ENCODE data around the gene HDAC11. TPM values are rescaled to one million over a fixed set of nuclear protein-coding genes. Genes with fewer than 3 reads are reported as not detected.

The HDAC11 gene
- total RNA-seq, 4 donors from 2014 or later: 15.8 to 41.0 (median 32.2) TPM

GRCh38 chr3:13459605-13460340 is 20.3 kb upstream of the HDAC11 start:
- H3K36me3 ChIP-seq: no peaks in the 10 kb centered on the region
- H3K27me3 ChIP-seq: peaks cover 0 to 6% (median 0%) of the 10 kb centered on the region in 4 donors
- intact Hi-C loops (cut with DNase I): no loop called here
- H3K4me3 ChIP-seq: no peak overlapping the region
- TF ChIP-seq EP300 (IDR thresholded peaks at IDR 0.05): no peak
- no peak for TF ChIP-seq POLR2A (IDR thresholded peaks at IDR 0.05; ENCODE audit: low read depth)
- H3K27ac ChIP-seq (replicated peaks in 1 of 4): no peak overlapping the region
- WGBS: 71% methylated on average over 9 of the region's 9 CpGs
- no peak for DNase-seq (ENCODE audit: extremely low spot score)
- H3K9me3 ChIP-seq: no peaks in the 10 kb centered on the region
- peaks cover 0 to 5% (median 0%) of the 10 kb centered on the region in 4 donors for H3K4me1 ChIP-seq

GRCh38 chr3:13460341-13460736 is 19.8 kb upstream of the HDAC11 start:
- H3K36me3 ChIP-seq: no peaks in the 10 kb centered on the region
- H3K9me3 ChIP-seq: no peaks in the 10 kb centered on the region
- peaks cover 0 to 5% (median 0%) of the 10 kb centered on the region in 4 donors for H3K4me1 ChIP-seq
- 91% methylated on average over 4 of the region's 7 CpGs for WGBS
- H3K27ac ChIP-seq (replicated peaks in 1 of 4): no peak overlapping the region
- intact Hi-C loops (cut with DNase I): no loop called here
- DNase-seq (ENCODE audit: extremely low spot score): no peak
- no peak overlapping the region for H3K4me3 ChIP-seq
- no peak for TF ChIP-seq POLR2AphosphoS5 (IDR thresholded peaks at IDR 0.05)
- no peak for TF ChIP-seq POLR2A (IDR thresholded peaks at IDR 0.05; ENCODE audit: low read depth)
- no peak for TF ChIP-seq CTCF (IDR thresholded peaks at IDR 0.05)
- TF ChIP-seq EP300 (IDR thresholded peaks at IDR 0.05): no peak
- H3K27me3 ChIP-seq: peaks cover 0 to 6% (median 0%) of the 10 kb centered on the region in 4 donors

GRCh38 chr3:13461169-13462124 is 18.7 kb upstream of the HDAC11 start:
- Histone ChIP-seq H3K27ac (replicated peaks in 1 of 4) (no peak overlapping the region), H3K4me1 (peaks cover 0 to 5% (median 0%) of the 10 kb centered on the region in 4 donors), H3K4me3 (no peak overlapping the region), H3K27me3 (peaks cover 0 to 6% (median 0%) of the 10 kb centered on the region in 4 donors), H3K9me3 (no peaks in the 10 kb centered on the region), H3K36me3 (no peaks in the 10 kb centered on the region)
- TF ChIP-seq CTCF (IDR thresholded peaks at IDR 0.05): peak in 1 of 3 experiments; percentile 40
- no peak for TF ChIP-seq POLR2AphosphoS5 (IDR thresholded peaks at IDR 0.05)
- TF ChIP-seq POLR2A (IDR thresholded peaks at IDR 0.05; ENCODE audit: low read depth): no peak
- TF ChIP-seq EP300 (IDR thresholded peaks at IDR 0.05): no peak
- WGBS: 43% methylated on average over 14 of the region's 14 CpGs
- no peak for DNase-seq (ENCODE audit: extremely low spot score)
- intact Hi-C loops (cut with DNase I): no loop called here

- Histone ChIP-seq H3K9me3 (no peaks in the 10 kb centered on the region), H3K4me1 (peaks cover 0 to 5% (median 0%) of the 10 kb centered on the region in 4 donors), H3K27me3 (peaks cover 0 to 6% (median 0%) of the 10 kb centered on the region in 4 donors), H3K4me3 (no peak overlapping the region), H3K27ac (replicated peaks in 1 of 4) (no peak overlapping the region), H3K36me3 (no peaks in the 10 kb centered on the region)
- intact Hi-C loops (cut with DNase I): no loop called here
- 75% methylated on average over 8 of the region's 8 CpGs for WGBS
- no peak for TF ChIP-seq EP300 (IDR thresholded peaks at IDR 0.05)
- no peak for TF ChIP-seq CTCF (IDR thresholded peaks at IDR 0.05)
- no peak for TF ChIP-seq POLR2A (IDR thresholded peaks at IDR 0.05; ENCODE audit: low read depth)
- TF ChIP-seq POLR2AphosphoS5 (IDR thresholded peaks at IDR 0.05): no peak
- no peak for DNase-seq (ENCODE audit: extremely low spot score)
Measured at GRCh38 chr3:13462125-13462629, 17.9 kb upstream of the HDAC11 start.

- TF ChIP-seq POLR2A (IDR thresholded peaks at IDR 0.05; ENCODE audit: low read depth) (no peak), EP300 (IDR thresholded peaks at IDR 0.05) (no peak), POLR2AphosphoS5 (IDR thresholded peaks at IDR 0.05) (no peak)
- intact Hi-C loops (cut with DNase I): no loop called here
- Histone ChIP-seq H3K4me1 (peaks cover 0 to 5% (median 0%) of the 10 kb centered on the region in 4 donors), H3K36me3 (no peaks in the 10 kb centered on the region), H3K27me3 (peaks cover 0 to 6% (median 0%) of the 10 kb centered on the region in 4 donors), H3K9me3 (no peaks in the 10 kb centered on the region), H3K4me3 (no peak overlapping the region), H3K27ac (replicated peaks in 1 of 4) (no peak overlapping the region)
- no peak for DNase-seq (ENCODE audit: extremely low spot score)
- 54% methylated on average over 5 of the region's 5 CpGs for WGBS
Measured at GRCh38 chr3:13462822-13463221, 17.3 kb upstream of the HDAC11 start.
